H1 (cell line): Measurements from ENCODE around the gene ADAMTS17.

Experiments used
- EP300 ChIP-seq, 2 experiments: IDR thresholded peaks; 1 replicate in 1 of 2; 2 replicates in 1 of 2; pipeline ENCODE4 v1.6.1; 2011 to 2012; ENCODE audit warnings: low read depth in 2 of 2, low read length in 2 of 2, mild to moderate bottlenecking in 2 of 2, borderline replicate concordance in 1 of 2, inconsistent platforms in 1 of 2, moderate library complexity in 1 of 2
- EZH2 ChIP-seq: fragments of 200-600 bp; sonication (generic); IDR thresholded peaks from 2 replicates; pipeline ENCODE4 v1.7.1; 2012; ENCODE audit warnings: low read depth, mild to moderate bottlenecking, moderate library complexity, low read length, inconsistent platforms; ENCODE audit not compliant: severe bottlenecking
- NRF1 ChIP-seq: IDR thresholded peaks from 2 replicates; pipeline ENCODE4 v1.6.1; 2011; ENCODE audit warnings: mild to moderate bottlenecking, low read depth, low read length, improper control_type of control experiment
- POLR2A ChIP-seq, 2 experiments: IDR thresholded peaks; 1 replicate in 1 of 2; 2 replicates in 1 of 2; pipeline ENCODE4 v1.6.1; 2011; ENCODE audit warnings: low read depth in 2 of 2, low read length in 2 of 2, mild to moderate bottlenecking in 2 of 2; ENCODE audit errors: control extremely low read depth in 1 of 2
- POLR2AphosphoS5 ChIP-seq: IDR thresholded peaks from 2 replicates; pipeline ENCODE4 v1.6.1; 2011; ENCODE audit warnings: low read depth, low read length
- RFX5 ChIP-seq: IDR thresholded peaks from 2 replicates; pipeline ENCODE4 v1.6.1; 2011; ENCODE audit warnings: low read depth, low read length, improper control_type of control experiment, borderline replicate concordance
- SAP30 ChIP-seq: fragments of 300-600 bp; sonication (generic); IDR thresholded peaks from 2 replicates; pipeline ENCODE4 v1.7.1; 2012; ENCODE audit warnings: low read length, moderate library complexity, mild to moderate bottlenecking, inconsistent platforms; ENCODE audit not compliant: insufficient read depth, insufficient replicate concordance
- SP2 ChIP-seq: IDR thresholded peaks from 2 replicates; pipeline ENCODE4 v1.6.1; 2012; ENCODE audit warnings: mild to moderate bottlenecking, low read length, inconsistent platforms
- TF ChIP-seq, protein P1 (sequence below): IDR thresholded peaks from 2 replicates; pipeline ENCODE4 v1.6.1; 2011; ENCODE audit warnings: low read length, improper control_type of control experiment
- TF ChIP-seq, protein P2 (sequence below): IDR thresholded peaks from 2 replicates; pipeline ENCODE4 v1.6.1; 2012; ENCODE audit warnings: inconsistent platforms
- TF ChIP-seq, protein P3 (sequence below), 3 experiments: IDR thresholded peaks; 1 replicate in 2 of 3; 2 replicates in 1 of 3; pipeline versions ENCODE4 v1.5.1 to v1.6.1; 2011; ENCODE audit warnings: low read length in 3 of 3, mild to moderate bottlenecking in 3 of 3, inconsistent platforms in 2 of 3, low read depth in 1 of 3, moderate library complexity in 1 of 3; ENCODE audit not compliant: insufficient read depth in 1 of 3; ENCODE audit errors: control extremely low read depth in 1 of 3
- TF ChIP-seq, protein P4 (sequence below): IDR thresholded peaks from 2 replicates; pipeline ENCODE4 v1.6.1; 2012; ENCODE audit warnings: inconsistent platforms

DNA sequence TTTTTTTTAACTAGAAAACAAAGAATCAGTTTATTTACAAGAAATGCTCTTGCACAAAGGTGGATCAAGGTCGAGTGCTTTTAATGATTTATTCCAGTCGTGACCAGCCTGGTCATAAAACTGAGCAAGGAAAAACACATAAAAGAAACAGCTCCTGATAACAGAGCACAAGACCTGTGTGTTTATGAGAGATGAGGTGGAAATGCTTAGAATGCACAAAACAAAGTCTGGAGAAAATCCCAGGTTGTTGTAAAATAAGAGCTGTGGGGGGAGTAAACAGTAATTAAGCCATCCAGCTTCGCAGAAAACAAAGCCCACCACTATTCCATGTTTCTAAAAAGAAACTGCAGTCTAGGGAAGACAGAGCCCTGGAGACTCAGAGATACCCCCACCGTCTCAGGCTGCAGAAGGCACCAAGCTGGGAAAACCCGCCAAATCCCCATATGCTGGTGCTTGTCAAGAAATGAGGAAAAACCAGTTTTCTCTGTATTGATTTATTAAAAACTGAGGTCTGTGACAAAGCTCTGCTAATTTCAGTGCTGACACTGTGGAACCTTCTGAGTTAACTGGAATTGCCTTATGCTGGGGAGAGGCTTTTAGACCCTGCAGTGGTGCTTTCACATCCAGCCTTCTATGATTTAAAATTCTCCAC, 139.3 kb downstream of the ADAMTS17 start:
- TF ChIP-seq, protein P1, sequence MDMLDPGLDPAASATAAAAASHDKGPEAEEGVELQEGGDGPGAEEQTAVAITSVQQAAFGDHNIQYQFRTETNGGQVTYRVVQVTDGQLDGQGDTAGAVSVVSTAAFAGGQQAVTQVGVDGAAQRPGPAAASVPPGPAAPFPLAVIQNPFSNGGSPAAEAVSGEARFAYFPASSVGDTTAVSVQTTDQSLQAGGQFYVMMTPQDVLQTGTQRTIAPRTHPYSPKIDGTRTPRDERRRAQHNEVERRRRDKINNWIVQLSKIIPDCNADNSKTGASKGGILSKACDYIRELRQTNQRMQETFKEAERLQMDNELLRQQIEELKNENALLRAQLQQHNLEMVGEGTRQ = no peak
- TF ChIP-seq, protein P2, sequence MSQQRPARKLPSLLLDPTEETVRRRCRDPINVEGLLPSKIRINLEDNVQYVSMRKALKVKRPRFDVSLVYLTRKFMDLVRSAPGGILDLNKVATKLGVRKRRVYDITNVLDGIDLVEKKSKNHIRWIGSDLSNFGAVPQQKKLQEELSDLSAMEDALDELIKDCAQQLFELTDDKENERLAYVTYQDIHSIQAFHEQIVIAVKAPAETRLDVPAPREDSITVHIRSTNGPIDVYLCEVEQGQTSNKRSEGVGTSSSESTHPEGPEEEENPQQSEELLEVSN = no peak
- TF ChIP-seq POLR2A (IDR thresholded peaks at IDR 0.05; ENCODE audit: control extremely low read depth in 1 of 2, low read depth in 2 of 2, low read length in 2 of 2) = no peak
- TF ChIP-seq EZH2 = no peak
- TF ChIP-seq, protein P3, sequence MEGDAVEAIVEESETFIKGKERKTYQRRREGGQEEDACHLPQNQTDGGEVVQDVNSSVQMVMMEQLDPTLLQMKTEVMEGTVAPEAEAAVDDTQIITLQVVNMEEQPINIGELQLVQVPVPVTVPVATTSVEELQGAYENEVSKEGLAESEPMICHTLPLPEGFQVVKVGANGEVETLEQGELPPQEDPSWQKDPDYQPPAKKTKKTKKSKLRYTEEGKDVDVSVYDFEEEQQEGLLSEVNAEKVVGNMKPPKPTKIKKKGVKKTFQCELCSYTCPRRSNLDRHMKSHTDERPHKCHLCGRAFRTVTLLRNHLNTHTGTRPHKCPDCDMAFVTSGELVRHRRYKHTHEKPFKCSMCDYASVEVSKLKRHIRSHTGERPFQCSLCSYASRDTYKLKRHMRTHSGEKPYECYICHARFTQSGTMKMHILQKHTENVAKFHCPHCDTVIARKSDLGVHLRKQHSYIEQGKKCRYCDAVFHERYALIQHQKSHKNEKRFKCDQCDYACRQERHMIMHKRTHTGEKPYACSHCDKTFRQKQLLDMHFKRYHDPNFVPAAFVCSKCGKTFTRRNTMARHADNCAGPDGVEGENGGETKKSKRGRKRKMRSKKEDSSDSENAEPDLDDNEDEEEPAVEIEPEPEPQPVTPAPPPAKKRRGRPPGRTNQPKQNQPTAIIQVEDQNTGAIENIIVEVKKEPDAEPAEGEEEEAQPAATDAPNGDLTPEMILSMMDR (IDR thresholded peaks at IDR 0.05; ENCODE audit: control extremely low read depth in 1 of 3, insufficient read depth in 1 of 3, low read depth in 1 of 3, low read length in 3 of 3) = no peak
- no peak for TF ChIP-seq EP300 (IDR thresholded peaks at IDR 0.05; ENCODE audit: borderline replicate concordance in 1 of 2, low read depth in 2 of 2, low read length in 2 of 2)
- TF ChIP-seq POLR2AphosphoS5 = no peak
- TF ChIP-seq RFX5 = no peak
- no peak for TF ChIP-seq NRF1
- TF ChIP-seq, protein P4, sequence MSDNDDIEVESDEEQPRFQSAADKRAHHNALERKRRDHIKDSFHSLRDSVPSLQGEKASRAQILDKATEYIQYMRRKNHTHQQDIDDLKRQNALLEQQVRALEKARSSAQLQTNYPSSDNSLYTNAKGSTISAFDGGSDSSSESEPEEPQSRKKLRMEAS = no peak
- TF ChIP-seq SAP30 = no peak
- TF ChIP-seq SP2 = no peak
